ENCODE results near the gene ABHD8.

The ABHD8 gene

GRCh38 chr19:17268754-17269153 lies 34.5 kb downstream of the ABHD8 start:
- no peak overlapping the region for H3K4me3 ChIP-seq (ENCODE audit: low read length)
- no peak for DNase-seq (ENCODE audit: low read depth)
- no peak for TF ChIP-seq CTCF (conservative IDR thresholded peaks at IDR 0.05; ENCODE audit: low read depth, low read length)

DNA sequence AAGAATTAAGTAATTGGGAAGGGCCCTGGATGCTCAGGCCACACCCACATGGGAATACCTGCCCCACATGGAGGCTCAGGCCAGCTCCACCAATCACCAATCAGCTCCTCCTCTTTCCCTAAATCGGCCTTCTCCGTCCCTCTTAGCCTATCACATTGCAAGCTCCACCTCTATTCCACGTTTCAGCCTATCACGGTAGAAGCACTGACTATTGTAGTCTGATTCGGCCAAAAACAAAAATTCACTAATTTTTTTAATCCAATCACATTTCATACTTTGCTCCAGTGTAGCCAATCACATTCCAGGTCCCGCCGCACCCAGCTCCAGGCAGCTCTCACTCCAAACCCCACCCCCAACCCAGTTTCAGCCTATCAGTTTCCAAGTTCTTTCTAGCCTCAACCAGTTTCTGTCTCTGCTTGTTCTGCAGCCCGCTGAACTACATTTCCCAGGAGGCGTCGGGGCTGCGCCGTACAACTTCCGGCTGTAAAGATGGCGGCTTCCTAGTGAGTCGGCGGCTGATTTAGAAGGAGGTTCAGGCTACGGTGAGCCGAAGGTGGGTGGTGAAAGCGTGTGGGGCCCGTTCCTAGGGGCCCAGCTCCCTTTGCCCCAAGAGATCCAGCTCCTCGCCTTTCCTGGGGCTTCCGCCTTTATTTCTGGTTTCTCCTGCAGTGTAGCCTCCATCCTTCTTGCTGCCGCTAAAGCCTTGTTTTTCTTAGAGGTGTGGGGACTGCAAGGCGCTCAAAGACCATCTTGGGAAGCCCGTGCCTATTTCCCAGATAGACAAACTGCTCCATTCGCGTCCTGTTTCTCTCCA lies 36.0 kb downstream of the ABHD8 start, which contains the start of gene BABAM1:
Gene BABAM1 (plus strand): TSS at position 469 of the 814 bp plus-strand sequence. CDS start 1,364 bp downstream, outside the sequence.
- peak; percentile 97 for DNase-seq (ENCODE audit: low read depth)
- TF ChIP-seq CTCF (conservative IDR thresholded peaks at IDR 0.05; ENCODE audit: low read depth, low read length), result no peak
- peak within 1 kb of the TSS; percentile 99 for H3K4me3 ChIP-seq (ENCODE audit: low read length)

GRCh38 chr19:17266589-17266974 lies 36.6 kb downstream of the ABHD8 start:
- DNase-seq (ENCODE audit: low read depth), result no peak
- no peak for TF ChIP-seq CTCF (conservative IDR thresholded peaks at IDR 0.05; ENCODE audit: low read depth, low read length)
- no peak overlapping the region for H3K4me3 ChIP-seq (ENCODE audit: low read length)

DNA sequence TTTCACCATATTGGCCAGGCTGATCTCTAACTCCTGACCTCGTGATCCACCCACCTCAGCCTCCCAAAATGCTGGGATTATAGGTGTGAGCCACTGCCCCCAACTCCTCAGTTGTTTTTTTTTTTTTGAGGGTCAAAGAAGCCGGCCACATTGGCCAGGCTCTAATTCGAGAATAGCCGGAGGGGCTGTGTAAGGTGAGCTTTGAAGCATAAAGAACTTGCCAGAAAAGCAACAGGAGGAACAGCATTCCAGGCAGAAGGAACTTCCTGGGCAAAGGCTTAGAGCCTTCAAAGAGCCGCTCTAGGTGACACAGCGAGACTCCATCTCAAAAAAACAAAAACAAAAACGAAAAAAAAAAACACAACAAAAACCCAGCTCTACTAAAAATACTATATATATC lies 37.2 kb downstream of the ABHD8 start:
- no peak overlapping the region for H3K4me3 ChIP-seq (ENCODE audit: low read length)

DNA sequence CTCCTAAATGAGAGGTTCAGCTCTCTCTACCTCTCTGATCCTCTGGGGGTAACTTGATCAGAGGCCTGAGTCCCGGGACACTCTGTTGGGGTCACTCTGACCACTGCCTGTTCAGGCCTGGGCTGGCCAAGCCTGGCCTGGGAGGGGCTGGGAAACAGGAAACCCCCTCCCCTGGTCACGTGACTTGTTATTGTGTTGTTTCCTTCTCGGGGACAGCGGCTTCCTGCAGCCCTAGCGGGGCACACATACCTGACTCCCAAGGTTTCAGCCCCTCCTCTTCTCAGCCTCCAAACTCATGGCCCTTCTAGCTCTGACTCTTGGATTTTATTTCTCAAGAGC lies 38.6 kb downstream of the ABHD8 start, which contains the start of gene USHBP1:
Gene USHBP1 (minus strand): TSS at position 105 of the 339 bp plus-strand sequence. CDS start 446 bp downstream, outside the sequence.
- TF ChIP-seq CTCF (conservative IDR thresholded peaks at IDR 0.05; ENCODE audit: low read depth, low read length), result no peak
- DNase-seq (ENCODE audit: low read depth), result no peak
- H3K4me3 ChIP-seq (ENCODE audit: low read length), result no peak within 1 kb of the TSS

More for the DNA sequence above, 37.2 kb downstream of the ABHD8 start:
- no peak for DNase-seq (ENCODE audit: low read depth)
- no peak for TF ChIP-seq CTCF (conservative IDR thresholded peaks at IDR 0.05; ENCODE audit: low read depth, low read length)

GRCh38 chr19:17263712-17264640 lies 39.2 kb downstream of the ABHD8 start:
- TF ChIP-seq CTCF (conservative IDR thresholded peaks at IDR 0.05; ENCODE audit: low read depth, low read length), result no peak
- H3K4me3 ChIP-seq (ENCODE audit: low read length), result no peak overlapping the region
- DNase-seq (ENCODE audit: low read depth), result no peak

Measured in retinal pigment epithelial cell (primary cell).